ENCODE measurements around the gene CAPN15.
"Not testable (repeated sequence)": the region's sequence is repeated elsewhere in the genome, so short reads cannot be mapped to it uniquely, and the experiment has no call there.

DNA sequence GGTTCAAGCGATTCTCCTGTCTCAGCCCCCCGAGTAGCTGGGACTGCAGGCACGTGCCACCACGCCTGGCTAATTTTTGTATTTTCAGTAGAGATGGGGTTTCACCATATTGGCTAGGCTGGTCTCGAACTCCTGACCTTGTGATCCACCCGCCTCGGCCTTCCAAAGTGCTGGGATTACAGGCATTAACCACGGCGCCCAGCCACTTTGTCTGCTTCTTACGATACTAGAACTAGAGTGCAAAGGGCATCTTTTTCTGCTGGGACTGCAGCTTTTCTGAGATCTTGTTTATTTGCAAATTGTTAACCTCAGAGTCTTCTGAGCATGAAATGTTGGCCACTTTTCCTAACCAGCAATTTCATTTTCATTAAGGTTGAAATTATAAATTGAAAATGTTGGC, 49.2 kb upstream of the CAPN15 start:
- TF ChIP-seq POLR2A (IDR thresholded peaks at IDR 0.05), result not testable (repeated sequence)
- TF ChIP-seq, protein P1, sequence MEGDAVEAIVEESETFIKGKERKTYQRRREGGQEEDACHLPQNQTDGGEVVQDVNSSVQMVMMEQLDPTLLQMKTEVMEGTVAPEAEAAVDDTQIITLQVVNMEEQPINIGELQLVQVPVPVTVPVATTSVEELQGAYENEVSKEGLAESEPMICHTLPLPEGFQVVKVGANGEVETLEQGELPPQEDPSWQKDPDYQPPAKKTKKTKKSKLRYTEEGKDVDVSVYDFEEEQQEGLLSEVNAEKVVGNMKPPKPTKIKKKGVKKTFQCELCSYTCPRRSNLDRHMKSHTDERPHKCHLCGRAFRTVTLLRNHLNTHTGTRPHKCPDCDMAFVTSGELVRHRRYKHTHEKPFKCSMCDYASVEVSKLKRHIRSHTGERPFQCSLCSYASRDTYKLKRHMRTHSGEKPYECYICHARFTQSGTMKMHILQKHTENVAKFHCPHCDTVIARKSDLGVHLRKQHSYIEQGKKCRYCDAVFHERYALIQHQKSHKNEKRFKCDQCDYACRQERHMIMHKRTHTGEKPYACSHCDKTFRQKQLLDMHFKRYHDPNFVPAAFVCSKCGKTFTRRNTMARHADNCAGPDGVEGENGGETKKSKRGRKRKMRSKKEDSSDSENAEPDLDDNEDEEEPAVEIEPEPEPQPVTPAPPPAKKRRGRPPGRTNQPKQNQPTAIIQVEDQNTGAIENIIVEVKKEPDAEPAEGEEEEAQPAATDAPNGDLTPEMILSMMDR (IDR thresholded peaks at IDR 0.05 in 8 of 11, conservative IDR thresholded peaks at IDR 0.05 in 3 of 11), result not testable (repeated sequence)

Measured in spleen (tissue), 7 donors.